ENCODE data around the gene INPP5K. TPM values are rescaled to one million over a fixed set of nuclear protein-coding genes. Genes with fewer than 3 reads are reported as not detected.

The INPP5K gene
- total and polyA plus RNA-seq, 10 of the 15 experiments (the other 5 are each of a cell fraction or from before 2014, with no cell fraction given): 0.58 to 41.2 (median 23.3) TPM

DNA sequence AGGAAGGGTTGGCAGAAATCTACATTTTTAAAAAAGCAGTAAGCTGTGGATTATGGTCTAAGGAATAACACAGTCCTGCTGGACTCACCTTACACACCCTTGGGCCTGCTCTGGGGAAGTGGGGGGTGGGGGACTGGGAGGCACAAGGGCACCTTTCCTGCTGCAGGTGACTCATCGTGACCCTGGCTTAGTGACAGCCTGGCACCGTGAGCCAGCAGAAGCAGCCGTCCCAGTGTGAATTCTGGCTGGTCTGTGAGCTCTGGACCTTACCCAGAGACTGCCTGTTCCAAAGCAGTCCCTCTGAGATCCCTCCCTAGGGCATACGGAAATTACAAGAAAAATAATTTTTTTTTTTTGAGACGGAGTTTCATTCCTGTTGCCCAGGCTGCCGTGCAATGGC, 56.2 kb downstream of the INPP5K start:
- DNase-seq (ENCODE audit: low read depth, low spot score) (no peak), ATAC-seq (no peak), FAIRE-seq (no peak)
- H3K79me2 ChIP-seq (ENCODE audit: control insufficient read depth, insufficient read depth, low read length): peaks cover 8% of the 10 kb centered on the region
- no peaks in the 10 kb centered on the region for H3K9me3 ChIP-seq (replicated peaks; ENCODE audit: control insufficient read depth, insufficient read depth, low read length)
- no peak overlapping the region for H3K4me3 ChIP-seq
- intact Hi-C loops (cut with micrococcal nuclease; ENCODE audit: unreplicated experiment): no loop called here
- in situ Hi-C loops (cut with MboI): no loop called here
- CTCF ChIA-PET: interaction anchor here (0.9 kb wide), 1 partner anchor 68 kb away, joined by 3 read pairs; no protein-coding TSS in a partner anchor
- SMC1A ChIA-PET (ENCODE audit: uncharacterized antibody, unreplicated experiment): interaction anchor here (0.7 to 1.6 kb wide), 4 partner anchors 14 to 107 kb away, joined by 3 to 5 read pairs (median 4); partner anchors contain the start of gene MYO1C
- no peak overlapping the region for H2AFZ ChIP-seq (ENCODE audit: control insufficient read depth, low read depth, low read length)
- no peak overlapping the region for H3K9ac ChIP-seq (ENCODE audit: control insufficient read depth, insufficient read depth, low read length)
- peaks cover 19% of the 10 kb centered on the region for H3K4me1 ChIP-seq (ENCODE audit: control insufficient read depth, insufficient read depth, low read length)
- no peak overlapping the region for H3K4me2 ChIP-seq (ENCODE audit: control insufficient read depth, insufficient read depth)
- POLR2A ChIA-PET: interaction anchor here (0.5 to 1.3 kb wide), 4 partner anchors 15 to 55 kb away, joined by 3 to 5 read pairs (median 4); no protein-coding TSS in a partner anchor
- no peaks in the 10 kb centered on the region for H3K27me3 ChIP-seq (replicated peaks in 1 of 2; ENCODE audit: control insufficient read depth in 2 of 2, insufficient read depth in 2 of 2, low read length in 1 of 2)
- no TSS peak for BruUV-seq (replicated peaks)
- no peak overlapping the region for H3K27ac ChIP-seq (ENCODE audit: control insufficient read depth, insufficient read depth)
- RAD21 ChIA-PET (ENCODE audit: unreplicated experiment): interaction anchor here (0.8 kb wide), 1 partner anchor 63 kb away, joined by 3 read pairs; no protein-coding TSS in a partner anchor
- H4K20me1 ChIP-seq (ENCODE audit: control insufficient read depth, insufficient read depth): no peaks in the 10 kb centered on the region
- 47% methylated on average over 6 of the region's 6 CpGs for WGBS (ENCODE audit: insufficient coverage, insufficient replicate concordance, low lambda C conversion rate, missing lambda C conversion rate)
- no peaks in the 10 kb centered on the region for H3K36me3 ChIP-seq (ENCODE audit: control insufficient read depth in 2 of 2, insufficient read depth in 2 of 2, low read length in 1 of 2)
- no peak for TF ChIP-seq MEF2A (IDR thresholded peaks at IDR 0.05; ENCODE audit: insufficient read depth, low read depth, low read length)
- TF ChIP-seq, protein P1, sequence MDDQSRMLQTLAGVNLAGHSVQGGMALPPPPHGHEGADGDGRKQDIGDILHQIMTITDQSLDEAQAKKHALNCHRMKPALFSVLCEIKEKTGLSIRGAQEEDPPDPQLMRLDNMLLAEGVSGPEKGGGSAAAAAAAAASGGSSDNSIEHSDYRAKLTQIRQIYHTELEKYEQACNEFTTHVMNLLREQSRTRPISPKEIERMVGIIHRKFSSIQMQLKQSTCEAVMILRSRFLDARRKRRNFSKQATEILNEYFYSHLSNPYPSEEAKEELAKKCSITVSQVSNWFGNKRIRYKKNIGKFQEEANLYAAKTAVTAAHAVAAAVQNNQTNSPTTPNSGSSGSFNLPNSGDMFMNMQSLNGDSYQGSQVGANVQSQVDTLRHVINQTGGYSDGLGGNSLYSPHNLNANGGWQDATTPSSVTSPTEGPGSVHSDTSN (IDR thresholded peaks at IDR 0.05; ENCODE audit: insufficient replicate concordance, low read depth, low read length): peak; percentile 9
- TF ChIP-seq, protein P2, sequence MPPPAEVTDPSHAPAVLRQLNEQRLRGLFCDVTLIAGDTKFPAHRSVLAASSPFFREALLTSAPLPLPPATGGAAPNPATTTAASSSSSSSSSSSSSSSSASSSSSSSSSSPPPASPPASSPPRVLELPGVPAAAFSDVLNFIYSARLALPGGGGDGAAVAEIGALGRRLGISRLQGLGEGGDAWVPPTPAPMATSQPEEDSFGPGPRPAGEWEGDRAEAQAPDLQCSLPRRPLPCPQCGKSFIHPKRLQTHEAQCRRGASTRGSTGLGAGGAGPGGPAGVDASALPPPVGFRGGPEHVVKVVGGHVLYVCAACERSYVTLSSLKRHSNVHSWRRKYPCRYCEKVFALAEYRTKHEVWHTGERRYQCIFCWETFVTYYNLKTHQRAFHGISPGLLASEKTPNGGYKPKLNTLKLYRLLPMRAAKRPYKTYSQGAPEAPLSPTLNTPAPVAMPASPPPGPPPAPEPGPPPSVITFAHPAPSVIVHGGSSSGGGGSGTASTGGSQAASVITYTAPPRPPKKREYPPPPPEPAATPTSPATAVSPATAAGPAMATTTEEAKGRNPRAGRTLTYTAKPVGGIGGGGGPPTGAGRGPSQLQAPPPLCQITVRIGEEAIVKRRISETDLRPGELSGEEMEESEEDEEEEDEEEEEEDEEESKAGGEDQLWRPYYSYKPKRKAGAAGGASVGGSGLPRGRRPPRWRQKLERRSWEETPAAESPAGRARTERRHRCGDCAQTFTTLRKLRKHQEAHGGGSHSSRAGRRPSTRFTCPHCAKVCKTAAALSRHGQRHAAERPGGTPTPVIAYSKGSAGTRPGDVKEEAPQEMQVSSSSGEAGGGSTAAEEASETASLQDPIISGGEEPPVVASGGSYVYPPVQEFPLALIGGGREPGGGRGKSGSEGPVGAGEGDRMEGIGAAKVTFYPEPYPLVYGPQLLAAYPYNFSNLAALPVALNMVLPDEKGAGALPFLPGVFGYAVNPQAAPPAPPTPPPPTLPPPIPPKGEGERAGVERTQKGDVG (CRISPR knock-in tag; IDR thresholded peaks at IDR 0.05): no peak
